ENCODE data around the gene ZNF688.

Gene ZNF688

DNA sequence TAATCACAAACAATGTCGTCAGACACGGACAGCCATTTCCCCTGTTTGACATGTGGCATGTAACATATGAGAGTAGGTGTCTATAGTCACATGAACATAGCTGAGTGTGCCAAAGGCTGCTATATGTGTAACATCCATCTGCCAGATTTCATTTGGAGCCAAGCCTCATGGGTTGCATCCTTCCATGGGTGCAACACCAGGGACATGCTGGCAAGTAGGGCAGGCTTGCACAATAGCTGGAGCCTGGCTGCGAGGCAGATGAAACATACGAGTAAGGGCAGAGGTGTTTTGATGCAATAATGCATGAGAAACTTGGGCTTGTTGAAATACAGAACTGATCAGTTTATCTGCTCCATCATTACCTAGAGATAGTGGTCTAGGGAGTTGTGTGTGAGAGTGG, 47.7 kb upstream of the ZNF688 start:
- no peak overlapping the region for H3K27ac ChIP-seq (replicated peaks)

DNA sequence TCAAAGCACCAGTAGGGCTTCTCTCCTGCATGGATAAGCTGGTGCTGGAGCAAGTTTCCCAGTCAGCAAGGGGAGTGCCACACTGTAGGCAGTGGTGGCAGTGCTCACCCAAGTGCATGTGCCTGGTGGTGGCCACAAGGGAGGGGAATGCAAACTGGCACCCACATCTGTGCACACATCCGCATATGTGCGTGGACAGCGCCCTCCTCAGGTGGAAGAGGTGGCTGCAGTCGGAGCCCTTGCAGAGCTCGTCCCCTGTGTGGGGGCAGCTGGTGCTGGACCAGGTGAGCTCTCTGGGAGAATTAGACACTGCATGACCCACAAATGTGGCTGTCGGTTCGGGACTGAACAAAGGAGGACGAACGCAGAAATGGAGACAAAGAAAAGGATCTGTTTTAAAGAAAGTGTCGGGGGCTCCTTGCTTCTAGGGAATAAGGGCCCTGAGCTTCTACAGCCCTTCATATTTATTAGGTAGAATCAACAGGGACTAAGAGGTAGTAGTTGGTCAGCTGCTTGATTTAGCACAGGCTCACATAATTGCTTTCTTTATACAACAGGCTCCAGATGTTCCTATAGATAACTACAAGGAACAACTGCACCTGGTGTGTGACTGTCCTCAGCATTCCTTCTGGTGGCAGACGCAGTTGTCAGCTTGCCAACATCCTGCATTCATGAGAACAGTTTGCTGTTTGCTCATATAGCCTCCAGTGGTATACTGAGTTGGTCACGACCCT, 44.0 kb upstream of the ZNF688 start:
- TF ChIP-seq, protein P1, sequence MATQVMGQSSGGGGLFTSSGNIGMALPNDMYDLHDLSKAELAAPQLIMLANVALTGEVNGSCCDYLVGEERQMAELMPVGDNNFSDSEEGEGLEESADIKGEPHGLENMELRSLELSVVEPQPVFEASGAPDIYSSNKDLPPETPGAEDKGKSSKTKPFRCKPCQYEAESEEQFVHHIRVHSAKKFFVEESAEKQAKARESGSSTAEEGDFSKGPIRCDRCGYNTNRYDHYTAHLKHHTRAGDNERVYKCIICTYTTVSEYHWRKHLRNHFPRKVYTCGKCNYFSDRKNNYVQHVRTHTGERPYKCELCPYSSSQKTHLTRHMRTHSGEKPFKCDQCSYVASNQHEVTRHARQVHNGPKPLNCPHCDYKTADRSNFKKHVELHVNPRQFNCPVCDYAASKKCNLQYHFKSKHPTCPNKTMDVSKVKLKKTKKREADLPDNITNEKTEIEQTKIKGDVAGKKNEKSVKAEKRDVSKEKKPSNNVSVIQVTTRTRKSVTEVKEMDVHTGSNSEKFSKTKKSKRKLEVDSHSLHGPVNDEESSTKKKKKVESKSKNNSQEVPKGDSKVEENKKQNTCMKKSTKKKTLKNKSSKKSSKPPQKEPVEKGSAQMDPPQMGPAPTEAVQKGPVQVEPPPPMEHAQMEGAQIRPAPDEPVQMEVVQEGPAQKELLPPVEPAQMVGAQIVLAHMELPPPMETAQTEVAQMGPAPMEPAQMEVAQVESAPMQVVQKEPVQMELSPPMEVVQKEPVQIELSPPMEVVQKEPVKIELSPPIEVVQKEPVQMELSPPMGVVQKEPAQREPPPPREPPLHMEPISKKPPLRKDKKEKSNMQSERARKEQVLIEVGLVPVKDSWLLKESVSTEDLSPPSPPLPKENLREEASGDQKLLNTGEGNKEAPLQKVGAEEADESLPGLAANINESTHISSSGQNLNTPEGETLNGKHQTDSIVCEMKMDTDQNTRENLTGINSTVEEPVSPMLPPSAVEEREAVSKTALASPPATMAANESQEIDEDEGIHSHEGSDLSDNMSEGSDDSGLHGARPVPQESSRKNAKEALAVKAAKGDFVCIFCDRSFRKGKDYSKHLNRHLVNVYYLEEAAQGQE (IDR thresholded peaks at IDR 0.05; ENCODE audit: insufficient replicate concordance, low read depth), result no peak
- TF ChIP-seq, protein P2, sequence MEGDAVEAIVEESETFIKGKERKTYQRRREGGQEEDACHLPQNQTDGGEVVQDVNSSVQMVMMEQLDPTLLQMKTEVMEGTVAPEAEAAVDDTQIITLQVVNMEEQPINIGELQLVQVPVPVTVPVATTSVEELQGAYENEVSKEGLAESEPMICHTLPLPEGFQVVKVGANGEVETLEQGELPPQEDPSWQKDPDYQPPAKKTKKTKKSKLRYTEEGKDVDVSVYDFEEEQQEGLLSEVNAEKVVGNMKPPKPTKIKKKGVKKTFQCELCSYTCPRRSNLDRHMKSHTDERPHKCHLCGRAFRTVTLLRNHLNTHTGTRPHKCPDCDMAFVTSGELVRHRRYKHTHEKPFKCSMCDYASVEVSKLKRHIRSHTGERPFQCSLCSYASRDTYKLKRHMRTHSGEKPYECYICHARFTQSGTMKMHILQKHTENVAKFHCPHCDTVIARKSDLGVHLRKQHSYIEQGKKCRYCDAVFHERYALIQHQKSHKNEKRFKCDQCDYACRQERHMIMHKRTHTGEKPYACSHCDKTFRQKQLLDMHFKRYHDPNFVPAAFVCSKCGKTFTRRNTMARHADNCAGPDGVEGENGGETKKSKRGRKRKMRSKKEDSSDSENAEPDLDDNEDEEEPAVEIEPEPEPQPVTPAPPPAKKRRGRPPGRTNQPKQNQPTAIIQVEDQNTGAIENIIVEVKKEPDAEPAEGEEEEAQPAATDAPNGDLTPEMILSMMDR (IDR thresholded peaks at IDR 0.05; ENCODE audit: insufficient read depth, low read length), result peak; percentile 78
- no peak overlapping the region for H3K27ac ChIP-seq (replicated peaks)
- H3K4me3 ChIP-seq (replicated peaks; ENCODE audit: insufficient read depth, low read length), result no peak overlapping the region
- no peaks in the 10 kb centered on the region for H3K27me3 ChIP-seq (ENCODE audit: insufficient read depth, poor library complexity, severe bottlenecking)
- DNase-seq (ENCODE audit: low read depth in 1 of 2, low spot score in 1 of 2), result peak in 1 of 2 experiments; percentile 82

More for the DNA sequence above, 47.7 kb upstream of the ZNF688 start:
- Histone ChIP-seq H3K27me3 (ENCODE audit: insufficient read depth, poor library complexity, severe bottlenecking) (no peaks in the 10 kb centered on the region), H3K4me3 (replicated peaks; ENCODE audit: insufficient read depth, low read length) (no peak overlapping the region)
- TF ChIP-seq GABPA (IDR thresholded peaks at IDR 0.05; ENCODE audit: low read depth), result no peak
- DNase-seq (ENCODE audit: low read depth in 1 of 2, low spot score in 1 of 2), result peak in 1 of 2 experiments; percentile 63

DNA sequence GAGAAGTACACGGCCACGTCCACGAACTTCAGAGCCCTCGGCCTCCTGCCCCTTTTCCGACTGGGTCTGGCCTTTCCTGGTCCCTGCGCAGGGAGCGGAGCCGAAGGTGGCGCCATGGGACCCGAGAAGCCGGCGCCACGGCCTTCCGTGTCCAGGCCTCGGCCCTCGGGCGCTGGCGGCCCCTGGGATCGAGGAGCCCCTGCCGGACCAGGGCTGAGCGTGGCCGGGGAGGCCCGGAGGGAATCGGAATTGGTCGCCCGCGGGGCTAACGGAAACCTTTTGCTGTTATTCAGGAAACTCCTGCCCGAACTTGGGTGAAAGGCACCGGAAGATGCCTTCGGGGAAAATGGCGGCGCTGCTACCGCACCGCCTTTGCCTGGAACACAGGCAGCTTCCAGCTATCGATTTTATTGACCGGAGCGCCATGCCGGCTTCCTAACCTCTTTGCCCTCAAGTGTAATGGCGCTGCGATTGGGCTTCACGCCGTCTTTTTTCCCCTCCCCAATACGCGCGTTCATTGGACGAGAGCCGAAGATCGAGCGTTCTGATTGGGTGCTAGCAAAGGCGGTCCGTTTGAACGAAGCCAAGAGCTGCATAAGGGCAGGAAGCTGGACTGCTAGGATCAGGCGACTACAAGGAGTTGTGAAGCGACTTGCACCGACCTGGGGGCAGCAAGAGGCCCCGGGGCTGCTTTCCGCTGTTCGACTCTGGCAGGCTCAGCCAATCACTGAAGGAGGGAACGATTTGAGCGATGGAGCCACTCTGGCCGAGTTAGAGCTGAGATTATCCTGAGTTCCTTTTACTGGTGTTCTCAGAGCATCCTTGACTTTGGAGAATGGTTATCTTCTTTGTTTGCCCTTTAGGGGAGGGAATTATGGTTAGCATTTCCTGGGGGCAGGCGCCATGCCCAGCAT, 38.7 kb upstream of the ZNF688 start, which contains the start of gene ZNF689:
TSS of gene ZNF689 (minus strand) at position 464 of the 914 bp plus-strand sequence. CDS start at position 116, 348 bp downstream.
- peak; percentile 95 to 96 for DNase-seq (ENCODE audit: low read depth in 1 of 2, low spot score in 1 of 2)

DNA sequence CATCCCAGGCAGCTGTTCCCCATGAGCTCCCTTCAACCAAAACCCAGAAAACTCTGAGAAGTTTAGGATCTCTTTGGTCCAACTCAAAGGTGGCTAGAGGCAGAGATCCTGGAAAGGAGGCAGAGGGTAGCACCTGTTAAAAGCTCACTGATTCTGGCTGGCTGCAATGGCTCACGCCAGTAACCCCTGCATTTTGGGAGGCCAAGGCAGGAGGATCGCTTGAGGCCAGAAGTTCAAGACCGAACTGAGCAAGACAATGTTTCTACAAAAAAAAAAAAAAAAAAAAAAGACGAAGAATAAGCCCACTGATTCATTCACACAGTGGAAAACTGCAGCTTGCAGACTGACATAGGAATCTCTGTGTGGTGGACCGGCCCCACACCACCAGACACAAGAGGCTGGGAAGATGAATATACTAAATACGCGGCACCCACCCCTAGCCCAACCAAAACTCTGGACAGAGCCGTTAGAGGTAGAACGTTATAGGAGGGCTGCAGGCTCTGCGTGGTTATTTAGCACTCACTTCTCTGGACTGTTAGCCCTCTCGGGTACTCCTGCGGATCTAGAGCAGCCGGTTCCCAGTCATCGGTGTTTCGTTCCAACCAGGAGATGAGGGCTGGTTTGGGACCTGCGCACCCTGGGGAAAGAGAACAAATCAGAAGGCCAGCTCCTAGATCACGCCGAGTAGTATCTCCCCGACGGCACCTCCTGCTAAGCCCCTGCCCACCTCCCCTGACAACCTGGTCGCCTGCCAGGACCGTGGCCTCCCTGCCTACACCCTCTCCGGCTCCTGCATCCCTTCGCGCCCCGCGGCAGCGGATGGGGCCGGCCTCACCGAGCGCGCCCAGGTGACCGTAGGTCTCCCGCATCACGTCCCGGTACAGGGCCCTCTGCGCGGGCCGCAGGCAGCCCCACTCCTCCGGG, 37.8 kb upstream of the ZNF688 start:
- H3K27ac ChIP-seq (replicated peaks), result peak overlapping the region; percentile 98
- no peaks in the 10 kb centered on the region for H3K27me3 ChIP-seq (ENCODE audit: insufficient read depth, poor library complexity, severe bottlenecking)
- peak in 1 of 2 experiments; percentile 42 for DNase-seq (ENCODE audit: low read depth in 1 of 2, low spot score in 1 of 2)
- H3K4me3 ChIP-seq (replicated peaks; ENCODE audit: insufficient read depth, low read length), result peak overlapping the region; percentile 71
- TF ChIP-seq, protein P1 (IDR thresholded peaks at IDR 0.05; ENCODE audit: insufficient replicate concordance, low read depth), result no peak
- TF ChIP-seq SPI1 (IDR thresholded peaks at IDR 0.05; ENCODE audit: borderline replicate concordance, low read depth), result no peak
- TF ChIP-seq GABPA (IDR thresholded peaks at IDR 0.05; ENCODE audit: low read depth), result no peak
- TF ChIP-seq, protein P2 (IDR thresholded peaks at IDR 0.05; ENCODE audit: insufficient read depth, low read length), result no peak

More for the DNA sequence above, 38.7 kb upstream of the ZNF688 start, which contains the start of gene ZNF689:
- TF ChIP-seq, protein P1 (IDR thresholded peaks at IDR 0.05; ENCODE audit: insufficient replicate concordance, low read depth), result peak; percentile 60
- TF ChIP-seq SPI1 (IDR thresholded peaks at IDR 0.05; ENCODE audit: borderline replicate concordance, low read depth) (no peak), POLR2AphosphoS5 (IDR thresholded peaks at IDR 0.05; ENCODE audit: low read depth) (peak; percentile 49; the same call in 1 of the 2 replicates)
- no peaks in the 10 kb centered on the region for H3K27me3 ChIP-seq (ENCODE audit: insufficient read depth, poor library complexity, severe bottlenecking)
- peak within 1 kb of the TSS; percentile 98 for H3K27ac ChIP-seq (replicated peaks)
- H3K4me3 ChIP-seq (replicated peaks; ENCODE audit: insufficient read depth, low read length), result peak within 1 kb of the TSS; percentile 71
